ENCODE measurements around the gene IFRD1.
"Not testable (repeated sequence)": the region's sequence is repeated elsewhere in the genome, so short reads cannot be mapped to it uniquely, and the experiment has no call there.

IFRD1 gene

GRCh38 chr7:112516418-112516817, 66.2 kb downstream of the IFRD1 start:
- DNase-seq (ENCODE audit: low read depth in 2 of 2) = not testable (repeated sequence)

- no peak for DNase-seq (ENCODE audit: low read depth in 2 of 2)
These were observed 67.2 kb downstream of the IFRD1 start for GRCh38 chr7:112517487-112517886.

GRCh38 chr7:112520787-112521186, 70.5 kb downstream of the IFRD1 start:
- no peak for DNase-seq (ENCODE audit: low read depth in 2 of 2)

GRCh38 chr7:112521942-112522341, 71.7 kb downstream of the IFRD1 start:
- no peak for DNase-seq (ENCODE audit: low read depth in 2 of 2)

GRCh38 chr7:112523871-112524270, 73.6 kb downstream of the IFRD1 start:
- no peak for DNase-seq (ENCODE audit: low read depth in 2 of 2)

Data from stimulated activated CD8-positive, alpha-beta memory T cell treated with anti-CD3 and anti-CD28 coated beads, Interleukin-2, amount 100 ng/mL, for 1 hour (primary cell).